Heart left ventricle (tissue), 13 donors: Measurements from ENCODE around the gene AP3B1.

Experiments
- POLR2A ChIP-seq, 2 donors: fragments of 450-650 bp; IDR thresholded peaks; one replicate each; pipeline ENCODE4 v1.6.1; 2017; ENCODE audit warnings: antibody characterized with exemption in 2 of 2, mild to moderate bottlenecking in 2 of 2, moderate library complexity in 2 of 2
- TF ChIP-seq, protein P1 (sequence below), 12 donors: fragments of 200-600 bp; sonication (generic) in 4 of 12; IDR thresholded peaks; one replicate each; pipeline versions ENCODE4 v1.5.0 to v1.8.0; 2018 to 2022; ENCODE audit warnings: antibody characterized with exemption in 12 of 12, mild to moderate bottlenecking in 5 of 12
- donor health status: ischemic (EF 13 %, LVEDD 7.1; RV severe dilation, severe dysfunction).
- donor health status: DM: no; HTN: yes; CAD: no.
- donor health status: DM: no; HTN: no; CAD: no.
- donor health status: ischemic (EF 25% LVEDD 6.9; RV normal size, moderate dysfunction).
- donor health status: ischemic (EF 25% LVEDD 5.7; RV mildly dilated, moderate dysfunction).
- donor health status: ischemic (EF 35%, LVEDD 5.7; RV mildly dilated, moderate dysfunction).
- donor health status: nonischemic (EF 11% LVEDD 7.7; RV severe dilation, severe dysfunction).
- donor health status: DM: yes; HTN: yes; CAD: no.
- donor health status: PGD.
- donor health status: ischemic (EF 29% LVEDD 5.4; RV normal size, mild dysfunction).
- donor health status: nonischemic (EF 23%, LVEDD 6.1; RV moderate dilation, normal function).

DNA sequence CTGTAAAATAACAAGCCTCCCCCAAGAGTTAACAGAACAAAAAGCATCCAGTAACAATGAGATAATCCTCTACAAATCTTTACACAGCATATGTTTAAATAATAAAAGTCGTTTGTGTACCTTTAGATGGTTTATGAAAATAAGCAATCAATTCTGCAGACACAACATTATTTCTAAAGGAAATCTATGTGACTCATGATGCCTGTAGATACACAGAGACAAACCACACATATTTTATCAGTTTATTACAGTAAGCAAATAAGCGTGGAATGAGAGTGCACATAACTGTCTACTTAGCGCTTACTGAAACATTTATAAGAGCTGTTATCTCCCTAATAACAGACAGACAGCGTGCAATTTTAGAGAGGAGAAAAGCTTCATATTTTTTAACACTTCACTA, 243.6 kb downstream of the AP3B1 start:
- TF ChIP-seq, protein P1, sequence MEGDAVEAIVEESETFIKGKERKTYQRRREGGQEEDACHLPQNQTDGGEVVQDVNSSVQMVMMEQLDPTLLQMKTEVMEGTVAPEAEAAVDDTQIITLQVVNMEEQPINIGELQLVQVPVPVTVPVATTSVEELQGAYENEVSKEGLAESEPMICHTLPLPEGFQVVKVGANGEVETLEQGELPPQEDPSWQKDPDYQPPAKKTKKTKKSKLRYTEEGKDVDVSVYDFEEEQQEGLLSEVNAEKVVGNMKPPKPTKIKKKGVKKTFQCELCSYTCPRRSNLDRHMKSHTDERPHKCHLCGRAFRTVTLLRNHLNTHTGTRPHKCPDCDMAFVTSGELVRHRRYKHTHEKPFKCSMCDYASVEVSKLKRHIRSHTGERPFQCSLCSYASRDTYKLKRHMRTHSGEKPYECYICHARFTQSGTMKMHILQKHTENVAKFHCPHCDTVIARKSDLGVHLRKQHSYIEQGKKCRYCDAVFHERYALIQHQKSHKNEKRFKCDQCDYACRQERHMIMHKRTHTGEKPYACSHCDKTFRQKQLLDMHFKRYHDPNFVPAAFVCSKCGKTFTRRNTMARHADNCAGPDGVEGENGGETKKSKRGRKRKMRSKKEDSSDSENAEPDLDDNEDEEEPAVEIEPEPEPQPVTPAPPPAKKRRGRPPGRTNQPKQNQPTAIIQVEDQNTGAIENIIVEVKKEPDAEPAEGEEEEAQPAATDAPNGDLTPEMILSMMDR (IDR thresholded peaks at IDR 0.05): no peak
- no peak for TF ChIP-seq POLR2A (IDR thresholded peaks at IDR 0.05)
